ENCODE data around the gene MYO15B. TPM values are rescaled to one million over a fixed set of nuclear protein-coding genes. Genes with fewer than 3 reads are reported as not detected.

The MYO15B gene
- total and polyA plus RNA-seq, 2 donors (not counting 3 experiments of a cell fraction or from before 2014, with no cell fraction given), result 10.2 to 87.8 TPM

DNA sequence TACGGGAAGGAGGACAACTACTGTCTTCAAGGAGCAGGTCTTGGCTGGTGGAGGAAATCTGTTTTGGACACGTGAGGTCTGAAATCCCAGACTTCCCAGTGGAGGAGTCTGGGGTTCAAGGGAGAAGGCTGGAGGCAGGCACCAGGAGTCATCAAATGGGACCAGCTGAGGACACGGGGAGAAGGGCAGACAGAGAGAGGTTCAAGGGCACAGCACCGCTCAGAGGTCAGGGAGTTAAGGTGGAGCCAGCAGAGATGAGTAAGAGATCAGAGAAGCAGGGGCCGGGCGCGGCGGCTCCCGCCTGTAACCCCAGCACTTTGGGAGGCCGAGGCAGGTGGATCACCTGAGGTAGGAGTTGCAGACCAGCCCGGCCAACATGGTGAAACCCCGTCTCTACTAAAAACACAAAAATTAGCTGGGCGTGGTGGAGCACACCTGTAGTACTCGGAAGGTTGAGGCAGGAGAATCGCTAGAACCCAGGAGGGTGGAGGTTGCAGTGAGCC, 35.2 kb downstream of the MYO15B start:
- BruUV-seq (replicated peaks), result no TSS peak
- intact Hi-C loops (cut with micrococcal nuclease), result no loop called here
- Histone ChIP-seq H3K27ac (ENCODE audit: insufficient read depth, low read depth, low read length) (no peak overlapping the region), H3K4me2 (ENCODE audit: insufficient read depth, low read length) (no peak overlapping the region), H3K4me1 (ENCODE audit: control insufficient read depth, extremely low read depth, insufficient read depth, low read length) (no peaks in the 10 kb centered on the region), H2AFZ (ENCODE audit: low read depth, low read length) (no peak overlapping the region), H3K36me3 (ENCODE audit: control insufficient read depth in 2 of 2, extremely low read depth in 1 of 2, insufficient read depth in 2 of 2, low read length in 2 of 2) (no peaks in the 10 kb centered on the region), H3K4me3 (replicated peaks in 1 of 3; ENCODE audit: insufficient read depth in 1 of 3, low read depth in 1 of 3, low read length in 3 of 3) (no peak overlapping the region), H4K20me1 (replicated peaks; ENCODE audit: control insufficient read depth, extremely low read depth, insufficient read depth, low read length) (no peaks in the 10 kb centered on the region), H3K9me3 (replicated peaks; ENCODE audit: control insufficient read depth, insufficient read depth, low read length) (no peaks in the 10 kb centered on the region), H3K9me1 (replicated peaks; ENCODE audit: control insufficient read depth, extremely low read depth, insufficient read depth, low read length) (no peaks in the 10 kb centered on the region), H3K79me2 (ENCODE audit: control insufficient read depth, insufficient read depth, low read length) (no peaks in the 10 kb centered on the region), H3K9ac (replicated peaks; ENCODE audit: extremely low read depth, insufficient read depth, low read length) (no peak overlapping the region), H3K27me3 (ENCODE audit: control insufficient read depth in 2 of 2, insufficient read depth in 2 of 2, low read length in 2 of 2) (no peaks in the 10 kb centered on the region)
- FAIRE-seq (no peak), DNase-seq (ENCODE audit: low read depth, low spot score) (no peak)
- TF ChIP-seq POLR2AphosphoS5 (IDR thresholded peaks at IDR 0.05; ENCODE audit: insufficient read depth, low read depth, low read length) (no peak), JUN (IDR thresholded peaks at IDR 0.05; ENCODE audit: borderline replicate concordance, insufficient read depth, insufficient read length, low read depth) (no peak), POLR2A (IDR thresholded peaks at IDR 0.05; ENCODE audit: low read depth, low read length) (no peak), EZH2 (IDR thresholded peaks at IDR 0.05; ENCODE audit: borderline replicate concordance, low read depth, low read length, severe bottlenecking) (no peak), FOS (IDR thresholded peaks at IDR 0.05; ENCODE audit: borderline replicate concordance, insufficient read depth, low read length) (no peak), MYC (IDR thresholded peaks at IDR 0.05; ENCODE audit: low read depth, low read length) (no peak), GATA2 (IDR thresholded peaks at IDR 0.05; ENCODE audit: insufficient read depth, insufficient read length, low read depth, low read length) (no peak)
- TF ChIP-seq, protein P1, sequence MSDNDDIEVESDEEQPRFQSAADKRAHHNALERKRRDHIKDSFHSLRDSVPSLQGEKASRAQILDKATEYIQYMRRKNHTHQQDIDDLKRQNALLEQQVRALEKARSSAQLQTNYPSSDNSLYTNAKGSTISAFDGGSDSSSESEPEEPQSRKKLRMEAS (IDR thresholded peaks at IDR 0.05; ENCODE audit: insufficient read depth, insufficient read length), result no peak
- TF ChIP-seq, protein P2, sequence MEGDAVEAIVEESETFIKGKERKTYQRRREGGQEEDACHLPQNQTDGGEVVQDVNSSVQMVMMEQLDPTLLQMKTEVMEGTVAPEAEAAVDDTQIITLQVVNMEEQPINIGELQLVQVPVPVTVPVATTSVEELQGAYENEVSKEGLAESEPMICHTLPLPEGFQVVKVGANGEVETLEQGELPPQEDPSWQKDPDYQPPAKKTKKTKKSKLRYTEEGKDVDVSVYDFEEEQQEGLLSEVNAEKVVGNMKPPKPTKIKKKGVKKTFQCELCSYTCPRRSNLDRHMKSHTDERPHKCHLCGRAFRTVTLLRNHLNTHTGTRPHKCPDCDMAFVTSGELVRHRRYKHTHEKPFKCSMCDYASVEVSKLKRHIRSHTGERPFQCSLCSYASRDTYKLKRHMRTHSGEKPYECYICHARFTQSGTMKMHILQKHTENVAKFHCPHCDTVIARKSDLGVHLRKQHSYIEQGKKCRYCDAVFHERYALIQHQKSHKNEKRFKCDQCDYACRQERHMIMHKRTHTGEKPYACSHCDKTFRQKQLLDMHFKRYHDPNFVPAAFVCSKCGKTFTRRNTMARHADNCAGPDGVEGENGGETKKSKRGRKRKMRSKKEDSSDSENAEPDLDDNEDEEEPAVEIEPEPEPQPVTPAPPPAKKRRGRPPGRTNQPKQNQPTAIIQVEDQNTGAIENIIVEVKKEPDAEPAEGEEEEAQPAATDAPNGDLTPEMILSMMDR (IDR thresholded peaks at IDR 0.05; ENCODE audit: extremely low read depth in 1 of 2, insufficient read depth in 1 of 2, low read depth in 1 of 2, low read length in 2 of 2), result no peak
- ChIA-PET POLR2A (no interaction called here), CTCF (interaction anchor here (1.6 to 16.3 kb wide), 5 partner anchors 10 to 125 kb away, joined by 3 to 625 read pairs (median 34); partner anchors contain the start of gene SMIM5)
- dilution Hi-C loops (cut with MboI; ENCODE audit: extremely low pct_ligation_motif_present, low sequenced_read_pairs), result no loop called here
